Panc1 (cell line): ENCODE measurements around the gene RBFOX1. TPM values are rescaled to one million over a fixed set of nuclear protein-coding genes. Genes with fewer than 3 reads are reported as not detected.

Source experiments
- ATAC-seq: fragments of 200-7000 bp; cut with Tn5 transposase; 2 replicates; pipeline ENCODE4 v1.9.1; 2020; ENCODE audit warnings: mild to moderate bottlenecking, moderate library complexity
- BruUV-seq: library from RNA; stranded (reverse); fragments of 400-500 nt; replicated peaks from 2 replicates; lab custom pipeline; 2021; lab: Mats Ljungman, UMichigan
- CTCF ChIA-PET: fragments of 300-600 bp; sonication (Branson Sonifier 250); formaldehyde crosslinking; loops from one replicate; lab custom pipeline; 2022; ENCODE audit warnings: antibody characterized with exemption; lab: Charles Lee
- POLR2A ChIA-PET: fragments of 300-600 bp; sonication (Branson Sonifier 250); formaldehyde crosslinking; loops from one replicate; lab custom pipeline; 2022; ENCODE audit warnings: antibody characterized with exemption; lab: Charles Lee
- DNase-seq: peaks from one replicate; pipeline ENCODE4 v3.0.0-alpha.2; 2010; ENCODE audit warnings: low read depth, low spot score
- H3K27ac ChIP-seq: 2 replicates; pipeline ENCODE4 v1.5.1; 2011; ENCODE audit warnings: mild to moderate bottlenecking, low read length, inconsistent platforms
- H3K27me3 ChIP-seq: fragments of 200-500 bp; sonication (Bioruptor generic); 2 replicates; pipeline ENCODE4 v1.6.0; 2014; ENCODE audit warnings: low read length, inconsistent platforms; ENCODE audit not compliant: control insufficient read depth, insufficient read depth
- H3K36me3 ChIP-seq: fragments of 200-500 bp; sonication (Bioruptor generic); 2 replicates; pipeline ENCODE4 v1.5.1; 2014; ENCODE audit warnings: inconsistent platforms, mild to moderate bottlenecking, low read length, moderate library complexity; ENCODE audit not compliant: control insufficient read depth, insufficient read depth
- H3K4me1 ChIP-seq: 2 replicates; pipeline ENCODE4 v1.5.1; 2011; ENCODE audit warnings: inconsistent platforms, mild to moderate bottlenecking, low read length, moderate library complexity; ENCODE audit not compliant: control insufficient read depth, insufficient read depth
- H3K4me3 ChIP-seq, 2 experiments: 2 replicates each; pipeline ENCODE4 v1.5.1; 2011 to 2012; ENCODE audit warnings: low read depth in 2 of 2, low read length in 2 of 2, mild to moderate bottlenecking in 2 of 2, inconsistent platforms in 1 of 2, moderate library complexity in 1 of 2
- H3K9me3 ChIP-seq: fragments of 200-500 bp; sonication (Bioruptor generic); 2 replicates; pipeline ENCODE4 v1.5.1; 2014; ENCODE audit warnings: low read depth, mild to moderate bottlenecking, inconsistent platforms, low read length, moderate library complexity; ENCODE audit not compliant: control insufficient read depth, insufficient read depth
- POLR2AphosphoS5 ChIP-seq: IDR thresholded peaks from 2 replicates; pipeline ENCODE4 v1.6.1; 2012; ENCODE audit warnings: mild to moderate bottlenecking, low read depth, low read length, moderate library complexity
- SIN3A ChIP-seq: IDR thresholded peaks from 2 replicates; pipeline ENCODE4 v1.6.1; 2012; ENCODE audit warnings: low read depth, mild to moderate bottlenecking, low read length, moderate library complexity, borderline replicate concordance; ENCODE audit not compliant: insufficient read depth
- TCF7L2 ChIP-seq: IDR thresholded peaks from 2 replicates; pipeline ENCODE4 v1.6.1; 2011; ENCODE audit warnings: mild to moderate bottlenecking, low read depth, low read length, inconsistent platforms
- in situ Hi-C: cut with HindIII; loops from 2 replicates; pipeline ENCODE4 v1.10.0; 2016; ENCODE audit warnings: low sequenced_read_pairs, low pct_unique_long_range_greater_than_20kb
- intact Hi-C: fragments of 100-400 bp; cut with micrococcal nuclease; formaldehyde crosslinking; loops from one replicate; pipeline ENCODE4 v1.10.0; 2022; ENCODE audit not compliant: unreplicated experiment
- total RNA-seq: library from RNA; stranded (reverse); gene quantifications from one replicate; pipeline ENCODE4 v1.2.1, GENCODE V29; 2021; ENCODE audit not compliant: unreplicated experiment
- TF ChIP-seq, protein P1 (sequence below), 2 experiments: IDR thresholded peaks; 2 replicates each; pipeline ENCODE4 v1.6.1; 2011 to 2012; ENCODE audit warnings: low read depth in 2 of 2, control low read depth in 1 of 2, low read length in 1 of 2, mild to moderate bottlenecking in 1 of 2, moderate library complexity in 1 of 2; ENCODE audit not compliant: insufficient read depth in 1 of 2
- TF ChIP-seq, protein P2 (sequence below): fragments of 450-650 bp; IDR thresholded peaks from 2 replicates; pipeline ENCODE4 v1.5.1; 2017; ENCODE audit warnings: mild to moderate bottlenecking

RBFOX1 gene
- total RNA-seq, 1 experiment from 2014 or later = not detected

DNA sequence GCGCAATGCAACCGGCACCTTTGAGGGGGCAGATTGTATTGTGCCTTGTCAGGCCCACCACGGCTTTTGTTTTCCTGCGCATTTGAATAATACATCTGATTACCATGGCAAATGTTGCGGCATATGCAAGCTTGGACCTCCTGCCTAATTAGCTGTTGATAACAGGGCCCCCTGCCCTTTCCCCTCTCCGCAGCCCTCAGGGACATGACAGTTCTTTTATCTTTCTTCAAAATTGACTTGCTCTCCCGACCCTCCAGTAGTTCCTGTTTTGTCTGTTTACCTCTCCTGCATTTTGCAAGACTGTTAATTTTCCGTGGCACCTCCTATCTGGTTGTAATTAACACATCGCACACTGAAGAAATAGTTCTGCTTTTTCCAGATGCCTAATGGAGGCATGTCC is 86.8 kb downstream of the RBFOX1 start:
- TF ChIP-seq TCF7L2 (no peak), POLR2AphosphoS5 (no peak), SIN3A (no peak)
- TF ChIP-seq, protein P1, sequence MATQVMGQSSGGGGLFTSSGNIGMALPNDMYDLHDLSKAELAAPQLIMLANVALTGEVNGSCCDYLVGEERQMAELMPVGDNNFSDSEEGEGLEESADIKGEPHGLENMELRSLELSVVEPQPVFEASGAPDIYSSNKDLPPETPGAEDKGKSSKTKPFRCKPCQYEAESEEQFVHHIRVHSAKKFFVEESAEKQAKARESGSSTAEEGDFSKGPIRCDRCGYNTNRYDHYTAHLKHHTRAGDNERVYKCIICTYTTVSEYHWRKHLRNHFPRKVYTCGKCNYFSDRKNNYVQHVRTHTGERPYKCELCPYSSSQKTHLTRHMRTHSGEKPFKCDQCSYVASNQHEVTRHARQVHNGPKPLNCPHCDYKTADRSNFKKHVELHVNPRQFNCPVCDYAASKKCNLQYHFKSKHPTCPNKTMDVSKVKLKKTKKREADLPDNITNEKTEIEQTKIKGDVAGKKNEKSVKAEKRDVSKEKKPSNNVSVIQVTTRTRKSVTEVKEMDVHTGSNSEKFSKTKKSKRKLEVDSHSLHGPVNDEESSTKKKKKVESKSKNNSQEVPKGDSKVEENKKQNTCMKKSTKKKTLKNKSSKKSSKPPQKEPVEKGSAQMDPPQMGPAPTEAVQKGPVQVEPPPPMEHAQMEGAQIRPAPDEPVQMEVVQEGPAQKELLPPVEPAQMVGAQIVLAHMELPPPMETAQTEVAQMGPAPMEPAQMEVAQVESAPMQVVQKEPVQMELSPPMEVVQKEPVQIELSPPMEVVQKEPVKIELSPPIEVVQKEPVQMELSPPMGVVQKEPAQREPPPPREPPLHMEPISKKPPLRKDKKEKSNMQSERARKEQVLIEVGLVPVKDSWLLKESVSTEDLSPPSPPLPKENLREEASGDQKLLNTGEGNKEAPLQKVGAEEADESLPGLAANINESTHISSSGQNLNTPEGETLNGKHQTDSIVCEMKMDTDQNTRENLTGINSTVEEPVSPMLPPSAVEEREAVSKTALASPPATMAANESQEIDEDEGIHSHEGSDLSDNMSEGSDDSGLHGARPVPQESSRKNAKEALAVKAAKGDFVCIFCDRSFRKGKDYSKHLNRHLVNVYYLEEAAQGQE (IDR thresholded peaks at IDR 0.05; ENCODE audit: insufficient read depth in 1 of 2, low read depth in 2 of 2, low read length in 1 of 2) = no peak
- TF ChIP-seq, protein P2, sequence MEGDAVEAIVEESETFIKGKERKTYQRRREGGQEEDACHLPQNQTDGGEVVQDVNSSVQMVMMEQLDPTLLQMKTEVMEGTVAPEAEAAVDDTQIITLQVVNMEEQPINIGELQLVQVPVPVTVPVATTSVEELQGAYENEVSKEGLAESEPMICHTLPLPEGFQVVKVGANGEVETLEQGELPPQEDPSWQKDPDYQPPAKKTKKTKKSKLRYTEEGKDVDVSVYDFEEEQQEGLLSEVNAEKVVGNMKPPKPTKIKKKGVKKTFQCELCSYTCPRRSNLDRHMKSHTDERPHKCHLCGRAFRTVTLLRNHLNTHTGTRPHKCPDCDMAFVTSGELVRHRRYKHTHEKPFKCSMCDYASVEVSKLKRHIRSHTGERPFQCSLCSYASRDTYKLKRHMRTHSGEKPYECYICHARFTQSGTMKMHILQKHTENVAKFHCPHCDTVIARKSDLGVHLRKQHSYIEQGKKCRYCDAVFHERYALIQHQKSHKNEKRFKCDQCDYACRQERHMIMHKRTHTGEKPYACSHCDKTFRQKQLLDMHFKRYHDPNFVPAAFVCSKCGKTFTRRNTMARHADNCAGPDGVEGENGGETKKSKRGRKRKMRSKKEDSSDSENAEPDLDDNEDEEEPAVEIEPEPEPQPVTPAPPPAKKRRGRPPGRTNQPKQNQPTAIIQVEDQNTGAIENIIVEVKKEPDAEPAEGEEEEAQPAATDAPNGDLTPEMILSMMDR = no peak
- POLR2A ChIA-PET = no interaction called here
- no TSS peak for BruUV-seq
- ATAC-seq (no peak), DNase-seq (no peak)
- H3K4me1 ChIP-seq = no peaks in the 10 kb centered on the region
- intact Hi-C loops (no loop called here), in situ Hi-C loops (no loop called here)
- CTCF ChIA-PET = no interaction called here
- no peak overlapping the region for H3K4me3 ChIP-seq
- H3K36me3 ChIP-seq = no peaks in the 10 kb centered on the region
- H3K27ac ChIP-seq = no peak overlapping the region
- no peaks in the 10 kb centered on the region; the same call in 1 of the 2 replicates for H3K27me3 ChIP-seq
- no peaks in the 10 kb centered on the region for H3K9me3 ChIP-seq

DNA sequence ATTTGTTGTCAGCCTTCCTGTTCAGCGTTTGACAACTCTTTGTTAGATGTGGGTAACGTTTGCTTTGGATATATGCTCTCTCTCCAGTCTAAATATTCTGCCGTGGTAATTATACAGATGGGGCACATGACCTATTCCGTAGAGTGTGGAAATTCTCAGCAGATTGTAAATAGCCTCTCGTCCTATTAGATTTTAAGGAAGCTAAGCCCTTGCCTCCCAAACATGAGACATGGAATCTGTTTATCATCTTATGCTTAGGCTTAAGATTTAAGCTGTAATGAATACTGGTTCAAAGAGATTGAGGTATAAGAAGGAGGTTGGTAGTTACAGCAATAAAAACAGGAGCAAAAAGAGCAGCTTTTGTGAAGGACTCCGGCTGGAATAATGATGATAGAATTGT is 87.4 kb downstream of the RBFOX1 start:
- ATAC-seq (no peak), DNase-seq (no peak)
- in situ Hi-C loops = no loop called here
- Histone ChIP-seq H3K27ac (no peak overlapping the region), H3K4me1 (no peaks in the 10 kb centered on the region), H3K27me3 (no peaks in the 10 kb centered on the region; the same call in 1 of the 2 replicates), H3K36me3 (no peaks in the 10 kb centered on the region), H3K9me3 (no peaks in the 10 kb centered on the region), H3K4me3 (no peak overlapping the region)
- BruUV-seq = no TSS peak
- CTCF ChIA-PET = no interaction called here
- POLR2A ChIA-PET = no interaction called here
- TF ChIP-seq POLR2AphosphoS5 = no peak
- TF ChIP-seq TCF7L2 = no peak
- no peak for TF ChIP-seq SIN3A
- TF ChIP-seq, protein P2 = no peak
- TF ChIP-seq, protein P1 (IDR thresholded peaks at IDR 0.05; ENCODE audit: insufficient read depth in 1 of 2, low read depth in 2 of 2, low read length in 1 of 2) = no peak
- intact Hi-C loops = no loop called here
